NT2/D1 (cell line): ENCODE results near the gene MFAP1.

ENCODE experiments used
- SUZ12 ChIP-seq: IDR thresholded peaks from 2 replicates; pipeline ENCODE4 v1.6.1; 2011; ENCODE audit not compliant: insufficient read length, insufficient read depth; ENCODE audit errors: extremely low read depth
- YY1 ChIP-seq: IDR thresholded peaks from 2 replicates; pipeline ENCODE4 v1.6.1; 2011; ENCODE audit not compliant: insufficient read length, insufficient read depth
- ZNF274 ChIP-seq: IDR thresholded peaks from 2 replicates; pipeline ENCODE4 v1.6.1; 2011; ENCODE audit warnings: mild to moderate bottlenecking, low read depth, low read length

DNA sequence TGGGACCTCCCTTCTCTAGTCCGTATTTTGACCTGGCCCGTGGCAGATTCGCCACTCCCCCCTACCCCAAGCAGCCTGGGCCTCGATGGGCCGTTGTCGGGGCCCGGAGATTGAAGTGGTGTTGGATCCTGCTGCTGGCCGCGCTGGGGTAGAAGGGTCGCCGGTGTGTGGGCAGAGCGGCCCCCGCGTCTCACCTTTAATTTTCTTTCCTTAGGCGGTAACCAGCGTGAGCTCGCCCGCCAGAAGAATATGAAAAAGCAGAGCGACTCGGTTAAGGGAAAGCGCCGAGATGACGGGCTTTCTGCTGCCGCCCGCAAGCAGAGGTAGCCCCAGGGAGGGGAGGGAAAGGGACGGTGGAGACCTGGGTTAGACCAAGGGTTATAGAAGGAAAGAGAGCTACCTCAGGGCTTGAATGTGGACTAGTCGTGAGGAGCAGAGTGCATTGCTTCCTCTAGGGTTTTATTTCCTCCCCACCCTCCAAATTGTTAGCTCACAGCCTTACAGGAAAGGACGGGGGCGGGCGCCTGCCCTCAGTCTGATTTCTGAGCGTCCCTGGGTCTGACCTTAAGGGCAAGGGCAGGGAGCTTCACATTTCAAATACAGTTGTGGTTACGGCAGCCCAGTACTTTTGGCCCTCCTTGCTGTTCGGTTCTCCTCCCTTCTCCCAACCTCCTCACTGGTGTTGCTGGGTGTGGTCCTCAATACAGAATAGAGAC lies 31.6 kb downstream of the MFAP1 start:
- TF ChIP-seq ZNF274 = no peak
- TF ChIP-seq YY1 = no peak
- no peak for TF ChIP-seq SUZ12
